Stimulated activated CD8-positive, alpha-beta memory T cell treated with anti-CD3 and anti-CD28 coated beads, Interleukin-15, amount 100 ng/mL, for 24 hours (primary cell): Measurements from ENCODE around the gene DNASE1L2.

Experiments used
- DNase-seq: peaks from one replicate; pipeline ENCODE4 v3.0.0-alpha.2; 2020; ENCODE audit warnings: low read depth

The DNASE1L2 gene

GRCh38 chr16:2223942-2224486, 12.2 kb upstream of the DNASE1L2 start:
- no peak for DNase-seq

- no peak for DNase-seq
Measured at GRCh38 chr16:2226245-2226793, 9.9 kb upstream of the DNASE1L2 start.

- DNase-seq, result no peak
Measured at GRCh38 chr16:2226918-2227317, 9.3 kb upstream of the DNASE1L2 start.

GRCh38 chr16:2228161-2228824, 8.0 kb upstream of the DNASE1L2 start:
- DNase-seq, result no peak

GRCh38 chr16:2229091-2229490, 7.2 kb upstream of the DNASE1L2 start:
- DNase-seq, result no peak

- DNase-seq, result no peak
Measured at GRCh38 chr16:2229632-2230250, 6.5 kb upstream of the DNASE1L2 start.

GRCh38 chr16:2230376-2230775, 5.9 kb upstream of the DNASE1L2 start:
- no peak for DNase-seq

GRCh38 chr16:2231016-2231931, 5.0 kb upstream of the DNASE1L2 start:
- DNase-seq, result no peak

- DNase-seq, result no peak
Measured at GRCh38 chr16:2232094-2232990, 3.9 kb upstream of the DNASE1L2 start.

- no peak for DNase-seq
Measured at GRCh38 chr16:2233046-2233775, 3.0 kb upstream of the DNASE1L2 start.

- DNase-seq, result no peak
Measured at GRCh38 chr16:2233872-2234812, 2.1 kb upstream of the DNASE1L2 start.

GRCh38 chr16:2234813-2235170, 1.5 kb upstream of the DNASE1L2 start:
- no peak for DNase-seq

- no peak for DNase-seq
Measured at GRCh38 chr16:2235234-2235651, 1.0 kb upstream of the DNASE1L2 start.

GRCh38 chr16:2235695-2236336, 428 bp upstream of the DNASE1L2 start:
- DNase-seq, result no peak

GRCh38 chr16:2237102-2237482, 848 bp downstream of the DNASE1L2 start:
- DNase-seq, result no peak

- no peak for DNase-seq
Measured at GRCh38 chr16:2237493-2238149, 1.4 kb downstream of the DNASE1L2 start.

GRCh38 chr16:2238150-2238837, 2.0 kb downstream of the DNASE1L2 start:
- DNase-seq, result no peak
